T-helper 2 cell (primary cell): ENCODE results near the gene CSTPP1.
A peak's percentile ranks its signal among the peaks of the same experiment; 100 is the strongest.
"Not testable (repeated sequence)": the region's sequence is repeated elsewhere in the genome, so short reads cannot be mapped to it uniquely, and the experiment has no call there.

Source experiments
- DNase-seq, 5 experiments: peaks; one replicate each; pipeline versions ENCODE4 v3.0.0 to v3.0.0-alpha.2; 2012 to 2022

The CSTPP1 gene

GRCh38 chr11:46997796-46998195 is 61.2 kb downstream of the CSTPP1 start:
- DNase-seq = not testable (repeated sequence)

- DNase-seq = no peak
Observed at GRCh38 chr11:46999217-46999616, 62.7 kb downstream of the CSTPP1 start.

- no peak for DNase-seq
Observed at GRCh38 chr11:47000033-47000432, 63.5 kb downstream of the CSTPP1 start.

GRCh38 chr11:47001781-47002181 is 65.2 kb downstream of the CSTPP1 start:
- no peak for DNase-seq

GRCh38 chr11:47002390-47002789 is 65.8 kb downstream of the CSTPP1 start:
- no peak for DNase-seq

- no peak for DNase-seq
Observed at GRCh38 chr11:47003180-47003877, 66.8 kb downstream of the CSTPP1 start.

- DNase-seq = no peak
Observed at GRCh38 chr11:47004595-47005033, 68.1 kb downstream of the CSTPP1 start.

GRCh38 chr11:47005441-47005840 is 68.9 kb downstream of the CSTPP1 start:
- no peak for DNase-seq

- no peak for DNase-seq
Observed at GRCh38 chr11:47007579-47007978, 71.0 kb downstream of the CSTPP1 start.

- no peak for DNase-seq
Observed at GRCh38 chr11:47010179-47010578, 73.6 kb downstream of the CSTPP1 start.

- no peak for DNase-seq
Observed at GRCh38 chr11:47014097-47014496, 77.5 kb downstream of the CSTPP1 start.

- DNase-seq = no peak
Observed at GRCh38 chr11:47018637-47019036, 82.1 kb downstream of the CSTPP1 start.

GRCh38 chr11:47020793-47021526 is 84.4 kb downstream of the CSTPP1 start:
- DNase-seq = no peak

- no peak for DNase-seq
Observed at GRCh38 chr11:47021527-47021818, 84.9 kb downstream of the CSTPP1 start.

- no peak for DNase-seq
Observed at GRCh38 chr11:47021965-47022364, 85.4 kb downstream of the CSTPP1 start.

GRCh38 chr11:47028195-47029093 is 91.9 kb downstream of the CSTPP1 start:
- DNase-seq = no peak

- no peak for DNase-seq
Observed at GRCh38 chr11:47033439-47033838, 96.9 kb downstream of the CSTPP1 start.

GRCh38 chr11:47034091-47034490 is 97.5 kb downstream of the CSTPP1 start:
- DNase-seq = no peak

GRCh38 chr11:47035108-47035507 is 98.5 kb downstream of the CSTPP1 start:
- DNase-seq = peak in 1 of 5 experiments; percentile 40

GRCh38 chr11:47044119-47044518 is 107.6 kb downstream of the CSTPP1 start:
- no peak for DNase-seq

GRCh38 chr11:47047972-47048371 is 111.4 kb downstream of the CSTPP1 start:
- no peak for DNase-seq

- DNase-seq = no peak
Observed at GRCh38 chr11:47050284-47050683, 113.7 kb downstream of the CSTPP1 start.

GRCh38 chr11:47051217-47051616 is 114.7 kb downstream of the CSTPP1 start:
- no peak for DNase-seq
